ENCODE results near the gene MRPS2. TPM values are rescaled to one million over a fixed set of nuclear protein-coding genes. Genes with fewer than 3 reads are reported as not detected.
"Not testable (repeated sequence)": the region's sequence is repeated elsewhere in the genome, so short reads cannot be mapped to it uniquely, and the experiment has no call there.

MRPS2 gene
- total and polyA plus RNA-seq, 4 donors, result 10.9 to 71.8 (median 31.5) TPM

DNA sequence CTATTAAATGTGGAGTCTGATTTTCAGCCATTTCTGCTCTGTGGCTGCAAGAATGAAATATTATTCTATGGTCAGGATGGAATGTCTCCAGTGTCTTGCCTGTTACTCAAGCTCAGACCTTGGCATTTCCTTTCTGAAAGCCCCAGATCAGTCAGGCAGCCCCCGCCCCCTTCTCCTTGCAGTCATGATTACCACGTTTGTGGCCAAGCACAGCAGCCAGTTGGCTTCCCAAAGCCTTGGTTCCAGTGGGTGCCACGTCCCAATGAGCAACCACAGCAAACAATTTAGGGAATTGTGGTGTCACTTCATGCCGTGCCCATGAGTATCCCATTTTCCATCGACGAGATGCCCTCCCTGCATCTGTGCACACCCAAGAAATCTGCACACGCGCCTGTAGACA lies 35.7 kb downstream of the MRPS2 start:
- no peak overlapping the region for H3K27ac ChIP-seq (ENCODE audit: low read depth in 1 of 2, low read length in 2 of 2)
- no peak overlapping the region for H3K4me3 ChIP-seq (ENCODE audit: low read depth in 1 of 3, low read length in 3 of 3)
- no peaks in the 10 kb centered on the region for H3K9me3 ChIP-seq (ENCODE audit: control insufficient read depth in 4 of 4, low read length in 3 of 4)
- H3K27me3 ChIP-seq (ENCODE audit: control insufficient read depth in 4 of 4, insufficient read depth in 4 of 4, low read length in 3 of 4), result no peaks in the 10 kb centered on the region
- WGBS, result 72% methylated on average over 8 of the region's 8 CpGs
- H3K36me3 ChIP-seq (ENCODE audit: control insufficient read depth in 4 of 4, insufficient read depth in 3 of 4, low read depth in 1 of 4, low read length in 3 of 4), result no peaks in the 10 kb centered on the region
- DNase-seq (ENCODE audit: low spot score), result no peak
- no peaks in the 10 kb centered on the region for H3K4me1 ChIP-seq (ENCODE audit: control insufficient read depth in 4 of 4, insufficient read depth in 4 of 4, low read length in 3 of 4)
- no peak overlapping the region for H3K9ac ChIP-seq (ENCODE audit: low read depth in 1 of 2, low read length in 2 of 2)
- no peak for TF ChIP-seq FOXA2 (IDR thresholded peaks at IDR 0.05)
- TF ChIP-seq, protein P1, sequence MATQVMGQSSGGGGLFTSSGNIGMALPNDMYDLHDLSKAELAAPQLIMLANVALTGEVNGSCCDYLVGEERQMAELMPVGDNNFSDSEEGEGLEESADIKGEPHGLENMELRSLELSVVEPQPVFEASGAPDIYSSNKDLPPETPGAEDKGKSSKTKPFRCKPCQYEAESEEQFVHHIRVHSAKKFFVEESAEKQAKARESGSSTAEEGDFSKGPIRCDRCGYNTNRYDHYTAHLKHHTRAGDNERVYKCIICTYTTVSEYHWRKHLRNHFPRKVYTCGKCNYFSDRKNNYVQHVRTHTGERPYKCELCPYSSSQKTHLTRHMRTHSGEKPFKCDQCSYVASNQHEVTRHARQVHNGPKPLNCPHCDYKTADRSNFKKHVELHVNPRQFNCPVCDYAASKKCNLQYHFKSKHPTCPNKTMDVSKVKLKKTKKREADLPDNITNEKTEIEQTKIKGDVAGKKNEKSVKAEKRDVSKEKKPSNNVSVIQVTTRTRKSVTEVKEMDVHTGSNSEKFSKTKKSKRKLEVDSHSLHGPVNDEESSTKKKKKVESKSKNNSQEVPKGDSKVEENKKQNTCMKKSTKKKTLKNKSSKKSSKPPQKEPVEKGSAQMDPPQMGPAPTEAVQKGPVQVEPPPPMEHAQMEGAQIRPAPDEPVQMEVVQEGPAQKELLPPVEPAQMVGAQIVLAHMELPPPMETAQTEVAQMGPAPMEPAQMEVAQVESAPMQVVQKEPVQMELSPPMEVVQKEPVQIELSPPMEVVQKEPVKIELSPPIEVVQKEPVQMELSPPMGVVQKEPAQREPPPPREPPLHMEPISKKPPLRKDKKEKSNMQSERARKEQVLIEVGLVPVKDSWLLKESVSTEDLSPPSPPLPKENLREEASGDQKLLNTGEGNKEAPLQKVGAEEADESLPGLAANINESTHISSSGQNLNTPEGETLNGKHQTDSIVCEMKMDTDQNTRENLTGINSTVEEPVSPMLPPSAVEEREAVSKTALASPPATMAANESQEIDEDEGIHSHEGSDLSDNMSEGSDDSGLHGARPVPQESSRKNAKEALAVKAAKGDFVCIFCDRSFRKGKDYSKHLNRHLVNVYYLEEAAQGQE (IDR thresholded peaks at IDR 0.05), result no peak
- TF ChIP-seq SP1 (IDR thresholded peaks at IDR 0.05), result no peak
- no peak for TF ChIP-seq YY1 (IDR thresholded peaks at IDR 0.05)
- TF ChIP-seq, protein P2, sequence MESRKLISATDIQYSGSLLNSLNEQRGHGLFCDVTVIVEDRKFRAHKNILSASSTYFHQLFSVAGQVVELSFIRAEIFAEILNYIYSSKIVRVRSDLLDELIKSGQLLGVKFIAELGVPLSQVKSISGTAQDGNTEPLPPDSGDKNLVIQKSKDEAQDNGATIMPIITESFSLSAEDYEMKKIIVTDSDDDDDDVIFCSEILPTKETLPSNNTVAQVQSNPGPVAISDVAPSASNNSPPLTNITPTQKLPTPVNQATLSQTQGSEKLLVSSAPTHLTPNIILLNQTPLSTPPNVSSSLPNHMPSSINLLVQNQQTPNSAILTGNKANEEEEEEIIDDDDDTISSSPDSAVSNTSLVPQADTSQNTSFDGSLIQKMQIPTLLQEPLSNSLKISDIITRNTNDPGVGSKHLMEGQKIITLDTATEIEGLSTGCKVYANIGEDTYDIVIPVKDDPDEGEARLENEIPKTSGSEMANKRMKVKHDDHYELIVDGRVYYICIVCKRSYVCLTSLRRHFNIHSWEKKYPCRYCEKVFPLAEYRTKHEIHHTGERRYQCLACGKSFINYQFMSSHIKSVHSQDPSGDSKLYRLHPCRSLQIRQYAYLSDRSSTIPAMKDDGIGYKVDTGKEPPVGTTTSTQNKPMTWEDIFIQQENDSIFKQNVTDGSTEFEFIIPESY (IDR thresholded peaks at IDR 0.05), result no peak
- TF ChIP-seq JUND (IDR thresholded peaks at IDR 0.05), result no peak
- TF ChIP-seq HNF4G (IDR thresholded peaks at IDR 0.05), result no peak
- TF ChIP-seq GABPA (IDR thresholded peaks at IDR 0.05 in 1 of 2, conservative IDR thresholded peaks at IDR 0.05 in 1 of 2), result no peak
- TF ChIP-seq FOXA1 (IDR thresholded peaks at IDR 0.05), result no peak
- no peak for TF ChIP-seq NR2F2 (IDR thresholded peaks at IDR 0.05)
- TF ChIP-seq, protein P3, sequence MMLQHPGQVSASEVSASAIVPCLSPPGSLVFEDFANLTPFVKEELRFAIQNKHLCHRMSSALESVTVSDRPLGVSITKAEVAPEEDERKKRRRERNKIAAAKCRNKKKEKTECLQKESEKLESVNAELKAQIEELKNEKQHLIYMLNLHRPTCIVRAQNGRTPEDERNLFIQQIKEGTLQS (IDR thresholded peaks at IDR 0.05), result no peak
- TF ChIP-seq RXRA (IDR thresholded peaks at IDR 0.05), result no peak
- TF ChIP-seq TAF1 (conservative IDR thresholded peaks at IDR 0.05), result no peak
- no peak for TF ChIP-seq EGR1 (IDR thresholded peaks at IDR 0.05; ENCODE audit: low read depth in 2 of 2)
- TF ChIP-seq, protein P4, sequence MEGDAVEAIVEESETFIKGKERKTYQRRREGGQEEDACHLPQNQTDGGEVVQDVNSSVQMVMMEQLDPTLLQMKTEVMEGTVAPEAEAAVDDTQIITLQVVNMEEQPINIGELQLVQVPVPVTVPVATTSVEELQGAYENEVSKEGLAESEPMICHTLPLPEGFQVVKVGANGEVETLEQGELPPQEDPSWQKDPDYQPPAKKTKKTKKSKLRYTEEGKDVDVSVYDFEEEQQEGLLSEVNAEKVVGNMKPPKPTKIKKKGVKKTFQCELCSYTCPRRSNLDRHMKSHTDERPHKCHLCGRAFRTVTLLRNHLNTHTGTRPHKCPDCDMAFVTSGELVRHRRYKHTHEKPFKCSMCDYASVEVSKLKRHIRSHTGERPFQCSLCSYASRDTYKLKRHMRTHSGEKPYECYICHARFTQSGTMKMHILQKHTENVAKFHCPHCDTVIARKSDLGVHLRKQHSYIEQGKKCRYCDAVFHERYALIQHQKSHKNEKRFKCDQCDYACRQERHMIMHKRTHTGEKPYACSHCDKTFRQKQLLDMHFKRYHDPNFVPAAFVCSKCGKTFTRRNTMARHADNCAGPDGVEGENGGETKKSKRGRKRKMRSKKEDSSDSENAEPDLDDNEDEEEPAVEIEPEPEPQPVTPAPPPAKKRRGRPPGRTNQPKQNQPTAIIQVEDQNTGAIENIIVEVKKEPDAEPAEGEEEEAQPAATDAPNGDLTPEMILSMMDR (IDR thresholded peaks at IDR 0.05; ENCODE audit: low read depth, low read length, missing input control), result no peak

DNA sequence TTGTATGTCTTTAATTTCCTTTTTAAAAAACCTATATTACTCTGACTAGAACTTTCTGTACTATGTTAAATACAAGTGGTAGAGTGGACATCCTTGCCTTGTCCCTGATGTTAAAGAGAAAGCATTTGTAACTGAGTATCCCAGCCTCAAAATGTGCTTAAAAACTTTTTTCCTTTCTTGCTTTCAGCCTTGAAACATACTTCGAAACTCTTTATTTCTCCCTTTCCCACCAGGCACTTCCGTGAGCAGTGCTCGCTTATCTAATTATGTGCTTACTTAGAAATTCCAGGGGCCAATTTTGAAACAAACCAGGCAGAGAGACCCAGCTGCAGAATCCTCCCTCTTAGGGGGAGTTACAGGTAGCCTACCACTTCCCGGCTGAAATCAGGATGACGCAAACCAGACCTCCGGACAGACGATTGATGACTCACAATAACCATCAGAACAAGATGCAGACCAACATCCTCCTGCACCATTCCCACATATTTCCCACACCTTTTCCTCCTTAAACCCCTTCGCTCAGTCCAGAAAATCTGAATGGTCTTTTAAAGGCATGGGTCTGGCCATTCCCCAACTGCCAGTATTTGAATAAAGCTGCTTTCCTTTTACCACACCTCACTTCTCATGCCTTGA lies 42.9 kb downstream of the MRPS2 start:
- H3K9ac ChIP-seq (ENCODE audit: low read depth in 1 of 2, low read length in 2 of 2); H3K4me3 ChIP-seq (ENCODE audit: low read depth in 1 of 3, low read length in 3 of 3); H3K27me3 ChIP-seq (ENCODE audit: control insufficient read depth in 4 of 4, insufficient read depth in 4 of 4, low read length in 3 of 4); H3K4me1 ChIP-seq (ENCODE audit: control insufficient read depth in 4 of 4, insufficient read depth in 4 of 4, low read length in 3 of 4); H3K9me3 ChIP-seq (ENCODE audit: control insufficient read depth in 4 of 4, low read length in 3 of 4); H3K36me3 ChIP-seq (ENCODE audit: control insufficient read depth in 4 of 4, insufficient read depth in 3 of 4, low read depth in 1 of 4, low read length in 3 of 4); H3K27ac ChIP-seq (ENCODE audit: low read depth in 1 of 2, low read length in 2 of 2); DNase-seq (ENCODE audit: low spot score): not testable (repeated sequence)
- WGBS, result 57% methylated on average over 8 of the region's 8 CpGs

All from liver (tissue), 9 donors.